ENCODE data around the gene REXO5.
"Not testable (repeated sequence)": the region's sequence is repeated elsewhere in the genome, so short reads cannot be mapped to it uniquely, and the experiment has no call there.

The REXO5 gene

GRCh38 chr16:20847550-20847949, 41.2 kb downstream of the REXO5 start:
- no peak for DNase-seq
- no peak for TF ChIP-seq GATA1 (IDR thresholded peaks at IDR 0.05; ENCODE audit: low read depth, low read length)
- TF ChIP-seq POLR2A (IDR thresholded peaks at IDR 0.05; ENCODE audit: low read length), result no peak

- TF ChIP-seq POLR2A (IDR thresholded peaks at IDR 0.05; ENCODE audit: low read length) (no peak), GATA1 (IDR thresholded peaks at IDR 0.05; ENCODE audit: low read depth, low read length) (no peak)
- DNase-seq, result peak; percentile 63 to 83
Measured at GRCh38 chr16:20849589-20850390, 43.5 kb downstream of the REXO5 start.

- TF ChIP-seq POLR2A (IDR thresholded peaks at IDR 0.05; ENCODE audit: low read length) (no peak), GATA1 (IDR thresholded peaks at IDR 0.05; ENCODE audit: low read depth, low read length) (no peak)
- DNase-seq, result no peak
Measured at GRCh38 chr16:20850981-20851380, 44.7 kb downstream of the REXO5 start.

GRCh38 chr16:20851601-20852000, 45.3 kb downstream of the REXO5 start:
- TF ChIP-seq GATA1 (IDR thresholded peaks at IDR 0.05; ENCODE audit: low read depth, low read length) (no peak), POLR2A (IDR thresholded peaks at IDR 0.05; ENCODE audit: low read length) (no peak)
- no peak for DNase-seq

- no peak for TF ChIP-seq POLR2A (IDR thresholded peaks at IDR 0.05; ENCODE audit: low read length)
- TF ChIP-seq GATA1 (IDR thresholded peaks at IDR 0.05; ENCODE audit: low read depth, low read length), result no peak
- DNase-seq, result no peak
Measured at GRCh38 chr16:20853143-20853542, 46.8 kb downstream of the REXO5 start.

- TF ChIP-seq GATA1 (IDR thresholded peaks at IDR 0.05; ENCODE audit: low read depth, low read length), result no peak
- no peak for TF ChIP-seq POLR2A (IDR thresholded peaks at IDR 0.05; ENCODE audit: low read length)
- no peak for DNase-seq
Measured at GRCh38 chr16:20853981-20854620, 47.8 kb downstream of the REXO5 start.

GRCh38 chr16:20854963-20855362, 48.6 kb downstream of the REXO5 start:
- TF ChIP-seq GATA1 (IDR thresholded peaks at IDR 0.05; ENCODE audit: low read depth, low read length) (no peak), POLR2A (IDR thresholded peaks at IDR 0.05; ENCODE audit: low read length) (no peak)
- DNase-seq, result no peak

- no peak for TF ChIP-seq POLR2A (IDR thresholded peaks at IDR 0.05; ENCODE audit: low read length)
- no peak for TF ChIP-seq GATA1 (IDR thresholded peaks at IDR 0.05; ENCODE audit: low read depth, low read length)
- peak in 1 of 2 experiments; percentile 19 for DNase-seq
Measured at GRCh38 chr16:20857281-20857680, 51.0 kb downstream of the REXO5 start.

GRCh38 chr16:20859229-20859628, 52.9 kb downstream of the REXO5 start:
- TF ChIP-seq POLR2A (IDR thresholded peaks at IDR 0.05; ENCODE audit: low read length), result no peak
- no peak for TF ChIP-seq GATA1 (IDR thresholded peaks at IDR 0.05; ENCODE audit: low read depth, low read length)
- DNase-seq, result no peak

- TF ChIP-seq GATA1 (IDR thresholded peaks at IDR 0.05; ENCODE audit: low read depth, low read length), result no peak
- TF ChIP-seq POLR2A (IDR thresholded peaks at IDR 0.05; ENCODE audit: low read length), result no peak
- no peak for DNase-seq
Measured at GRCh38 chr16:20859699-20860098, 53.4 kb downstream of the REXO5 start.

GRCh38 chr16:20860361-20860760, 54.0 kb downstream of the REXO5 start:
- no peak for DNase-seq

GRCh38 chr16:20860995-20861394, 54.7 kb downstream of the REXO5 start:
- DNase-seq, result not testable (repeated sequence)

More at GRCh38 chr16:20860361-20860760, 54.0 kb downstream of the REXO5 start:
- TF ChIP-seq GATA1 (IDR thresholded peaks at IDR 0.05; ENCODE audit: low read depth, low read length) (no peak), POLR2A (IDR thresholded peaks at IDR 0.05; ENCODE audit: low read length) (no peak)

- TF ChIP-seq POLR2A (IDR thresholded peaks at IDR 0.05; ENCODE audit: low read length), result no peak
- DNase-seq, result no peak
Measured at GRCh38 chr16:20862162-20862960, 56.0 kb downstream of the REXO5 start.

- not testable (repeated sequence) for DNase-seq
Measured at GRCh38 chr16:20864376-20864775, 58.0 kb downstream of the REXO5 start.
